Neural cell (in vitro differentiated cells): ENCODE measurements around the gene TBC1D5. TPM values are rescaled to one million over a fixed set of nuclear protein-coding genes. Genes with fewer than 3 reads are reported as not detected.

Source experiments
- H2AFZ ChIP-seq: fragments of 200-600, 300-800 bp; sonication (generic), shearing (Covaris generic); 2 replicates; pipeline ENCODE4 v1.6.0; 2014; ENCODE audit warnings: low read depth, mild to moderate bottlenecking, antibody characterized with exemption, low read length, moderate library complexity
- H3F3A ChIP-seq: fragments of 200-600 bp; shearing (Covaris generic); 2 replicates; pipeline ENCODE4 v1.6.1; 2016; ENCODE audit warnings: mild to moderate bottlenecking, moderate library complexity, mixed read lengths, antibody characterized with exemption, low read length; ENCODE audit not compliant: insufficient read depth, poor library complexity, severe bottlenecking
- H3K27ac ChIP-seq: fragments of 200-600, 300-800 bp; sonication (generic), shearing (Covaris generic); 2 replicates; pipeline ENCODE4 v1.5.1; 2014; ENCODE audit warnings: mild to moderate bottlenecking, low read length, moderate library complexity
- H3K27me3 ChIP-seq: fragments of 300-800, 200-600 bp; sonication (generic), shearing (Covaris generic); 2 replicates; pipeline ENCODE4 v1.6.0; 2014; ENCODE audit warnings: mild to moderate bottlenecking, low read depth, low read length, moderate library complexity; ENCODE audit not compliant: insufficient read depth
- H3K36me3 ChIP-seq: fragments of 300-800, 200-600 bp; sonication (generic), shearing (Covaris generic); 2 replicates; pipeline ENCODE4 v1.5.1; 2014; ENCODE audit warnings: mild to moderate bottlenecking, antibody characterized with exemption, low read length, moderate library complexity; ENCODE audit not compliant: insufficient read depth
- H3K4me2 ChIP-seq: fragments of 300-800, 200-600 bp; sonication (generic), shearing (Covaris generic); 2 replicates; pipeline ENCODE4 v1.6.0; 2014; ENCODE audit warnings: mild to moderate bottlenecking, low read length
- H3K4me3 ChIP-seq: fragments of 300-800, 200-600 bp; sonication (generic), shearing (Covaris generic); 2 replicates; pipeline ENCODE4 v1.5.1; 2014; ENCODE audit warnings: mild to moderate bottlenecking, low read length, moderate library complexity
- H3K79me2 ChIP-seq: fragments of 200-600 bp; shearing (Covaris generic); replicated peaks from 2 replicates; pipeline ENCODE4 v1.6.0; 2014; ENCODE audit warnings: mild to moderate bottlenecking, low read length, moderate library complexity; ENCODE audit not compliant: insufficient read depth
- H3K9ac ChIP-seq: fragments of 300-800, 200-600 bp; sonication (generic), shearing (Covaris generic); 2 replicates; pipeline ENCODE4 v1.6.1; 2016; ENCODE audit warnings: mild to moderate bottlenecking, low read length, mixed read lengths
- H3K9me2 ChIP-seq: fragments of 200-600 bp; shearing (Covaris generic); 2 replicates; pipeline ENCODE4 v1.6.1; 2016; ENCODE audit warnings: mild to moderate bottlenecking, low read length, mixed read lengths; ENCODE audit not compliant: insufficient read depth
- H3K9me3 ChIP-seq: fragments of 200-600, 300-800 bp; sonication (generic), shearing (Covaris generic); 2 replicates; pipeline ENCODE4 v1.6.1; 2016; ENCODE audit warnings: mild to moderate bottlenecking, mixed run types, low read length, moderate library complexity, mixed read lengths
- H4K20me1 ChIP-seq: fragments of 200-600 bp; shearing (Covaris generic); 2 replicates; pipeline ENCODE4 v1.6.1; 2016; ENCODE audit warnings: mild to moderate bottlenecking, mixed run types; ENCODE audit not compliant: insufficient read depth
- EP300 ChIP-seq: fragments of 450-650 bp; conservative IDR thresholded peaks from 2 replicates; pipeline ENCODE4 v1.6.1; 2014; ENCODE audit warnings: antibody characterized with exemption, mild to moderate bottlenecking, moderate library complexity; ENCODE audit not compliant: poor library complexity, severe bottlenecking
- EZH2 ChIP-seq: fragments of 200-600, 300-800 bp; shearing (Covaris generic), sonication (generic); IDR thresholded peaks from 2 replicates; pipeline ENCODE4 v1.6.1; 2014; ENCODE audit warnings: antibody characterized with exemption, low read length, borderline replicate concordance, mild to moderate bottlenecking; ENCODE audit not compliant: insufficient read depth, poor library complexity, severe bottlenecking
- MXI1 ChIP-seq: fragments of 450-650 bp; conservative IDR thresholded peaks from 2 replicates; pipeline ENCODE4 v1.6.1; 2014; ENCODE audit warnings: antibody characterized with exemption, mild to moderate bottlenecking; ENCODE audit not compliant: poor library complexity, severe bottlenecking
- POLR2AphosphoS5 ChIP-seq: IDR thresholded peaks from 2 replicates; pipeline ENCODE4 v1.6.1; 2012
- RAD21 ChIP-seq: fragments of 450-650 bp; conservative IDR thresholded peaks from 2 replicates; pipeline ENCODE4 v1.6.1; 2014; ENCODE audit warnings: antibody characterized with exemption, mild to moderate bottlenecking, moderate library complexity
- SMC3 ChIP-seq: fragments of 450-650 bp; conservative IDR thresholded peaks from 2 replicates; pipeline ENCODE4 v1.6.1; 2014; ENCODE audit warnings: antibody characterized with exemption, mild to moderate bottlenecking, moderate library complexity; ENCODE audit not compliant: poor library complexity
- TAF1 ChIP-seq: IDR thresholded peaks from 2 replicates; pipeline ENCODE4 v1.6.1; 2012; ENCODE audit warnings: low read depth
- polyA plus RNA-seq: library from polyadenylated mRNA; depleted of rRNA; stranded (reverse); fragments of >200 nt; gene quantifications from 2 replicates; pipeline ENCODE4 v1.2.3, GENCODE V29; 2014
- TF ChIP-seq, protein P1 (sequence below): IDR thresholded peaks from 2 replicates; pipeline ENCODE4 v1.6.1; 2012; ENCODE audit warnings: borderline replicate concordance
- TF ChIP-seq, protein P2 (sequence below): fragments of 450-650 bp; IDR thresholded peaks from 2 replicates; pipeline ENCODE4 v1.5.1; 2014; ENCODE audit warnings: antibody characterized with exemption, mild to moderate bottlenecking, moderate library complexity; ENCODE audit not compliant: poor library complexity, severe bottlenecking

TBC1D5 gene
- polyA plus RNA-seq, 1 donor from 2014 or later = 28.3 TPM

DNA sequence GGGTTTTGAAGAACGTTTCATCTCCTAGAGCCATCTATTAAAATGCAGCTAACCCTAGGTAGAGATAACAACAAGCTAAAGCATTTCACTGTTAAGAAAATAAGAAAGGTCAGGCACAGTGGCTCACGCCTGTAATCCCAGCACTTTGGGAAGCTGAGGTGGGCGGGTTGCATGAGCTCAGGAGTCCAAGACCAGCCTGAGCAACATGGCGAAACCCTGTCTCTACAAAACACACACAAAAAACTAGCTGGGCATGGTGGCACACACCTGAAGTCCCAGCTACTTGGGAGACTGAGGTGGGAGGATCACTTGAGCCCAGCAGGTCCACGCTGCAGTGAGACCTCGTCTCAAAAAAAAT, 5.4 kb upstream of the TBC1D5 start:
- Histone ChIP-seq H3K27me3 (no peaks in the 10 kb centered on the region), H2AFZ (no peak overlapping the region), H3K9ac (no peak overlapping the region), H3K4me3 (no peak overlapping the region), H3K27ac (no peak overlapping the region), H3K36me3 (no peaks in the 10 kb centered on the region), H3K9me3 (no peaks in the 10 kb centered on the region), H3K9me2 (no peaks in the 10 kb centered on the region), H3F3A (peaks cover 6% of the 10 kb centered on the region), H4K20me1 (no peaks in the 10 kb centered on the region), H3K4me2 (no peak overlapping the region), H3K79me2 (no peaks in the 10 kb centered on the region)
- TF ChIP-seq, protein P1, sequence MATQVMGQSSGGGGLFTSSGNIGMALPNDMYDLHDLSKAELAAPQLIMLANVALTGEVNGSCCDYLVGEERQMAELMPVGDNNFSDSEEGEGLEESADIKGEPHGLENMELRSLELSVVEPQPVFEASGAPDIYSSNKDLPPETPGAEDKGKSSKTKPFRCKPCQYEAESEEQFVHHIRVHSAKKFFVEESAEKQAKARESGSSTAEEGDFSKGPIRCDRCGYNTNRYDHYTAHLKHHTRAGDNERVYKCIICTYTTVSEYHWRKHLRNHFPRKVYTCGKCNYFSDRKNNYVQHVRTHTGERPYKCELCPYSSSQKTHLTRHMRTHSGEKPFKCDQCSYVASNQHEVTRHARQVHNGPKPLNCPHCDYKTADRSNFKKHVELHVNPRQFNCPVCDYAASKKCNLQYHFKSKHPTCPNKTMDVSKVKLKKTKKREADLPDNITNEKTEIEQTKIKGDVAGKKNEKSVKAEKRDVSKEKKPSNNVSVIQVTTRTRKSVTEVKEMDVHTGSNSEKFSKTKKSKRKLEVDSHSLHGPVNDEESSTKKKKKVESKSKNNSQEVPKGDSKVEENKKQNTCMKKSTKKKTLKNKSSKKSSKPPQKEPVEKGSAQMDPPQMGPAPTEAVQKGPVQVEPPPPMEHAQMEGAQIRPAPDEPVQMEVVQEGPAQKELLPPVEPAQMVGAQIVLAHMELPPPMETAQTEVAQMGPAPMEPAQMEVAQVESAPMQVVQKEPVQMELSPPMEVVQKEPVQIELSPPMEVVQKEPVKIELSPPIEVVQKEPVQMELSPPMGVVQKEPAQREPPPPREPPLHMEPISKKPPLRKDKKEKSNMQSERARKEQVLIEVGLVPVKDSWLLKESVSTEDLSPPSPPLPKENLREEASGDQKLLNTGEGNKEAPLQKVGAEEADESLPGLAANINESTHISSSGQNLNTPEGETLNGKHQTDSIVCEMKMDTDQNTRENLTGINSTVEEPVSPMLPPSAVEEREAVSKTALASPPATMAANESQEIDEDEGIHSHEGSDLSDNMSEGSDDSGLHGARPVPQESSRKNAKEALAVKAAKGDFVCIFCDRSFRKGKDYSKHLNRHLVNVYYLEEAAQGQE = no peak
- TF ChIP-seq EZH2 (no peak), SMC3 (no peak), MXI1 (no peak), RAD21 (no peak), TAF1 (no peak), POLR2AphosphoS5 (no peak)
- TF ChIP-seq, protein P2, sequence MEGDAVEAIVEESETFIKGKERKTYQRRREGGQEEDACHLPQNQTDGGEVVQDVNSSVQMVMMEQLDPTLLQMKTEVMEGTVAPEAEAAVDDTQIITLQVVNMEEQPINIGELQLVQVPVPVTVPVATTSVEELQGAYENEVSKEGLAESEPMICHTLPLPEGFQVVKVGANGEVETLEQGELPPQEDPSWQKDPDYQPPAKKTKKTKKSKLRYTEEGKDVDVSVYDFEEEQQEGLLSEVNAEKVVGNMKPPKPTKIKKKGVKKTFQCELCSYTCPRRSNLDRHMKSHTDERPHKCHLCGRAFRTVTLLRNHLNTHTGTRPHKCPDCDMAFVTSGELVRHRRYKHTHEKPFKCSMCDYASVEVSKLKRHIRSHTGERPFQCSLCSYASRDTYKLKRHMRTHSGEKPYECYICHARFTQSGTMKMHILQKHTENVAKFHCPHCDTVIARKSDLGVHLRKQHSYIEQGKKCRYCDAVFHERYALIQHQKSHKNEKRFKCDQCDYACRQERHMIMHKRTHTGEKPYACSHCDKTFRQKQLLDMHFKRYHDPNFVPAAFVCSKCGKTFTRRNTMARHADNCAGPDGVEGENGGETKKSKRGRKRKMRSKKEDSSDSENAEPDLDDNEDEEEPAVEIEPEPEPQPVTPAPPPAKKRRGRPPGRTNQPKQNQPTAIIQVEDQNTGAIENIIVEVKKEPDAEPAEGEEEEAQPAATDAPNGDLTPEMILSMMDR = no peak

DNA sequence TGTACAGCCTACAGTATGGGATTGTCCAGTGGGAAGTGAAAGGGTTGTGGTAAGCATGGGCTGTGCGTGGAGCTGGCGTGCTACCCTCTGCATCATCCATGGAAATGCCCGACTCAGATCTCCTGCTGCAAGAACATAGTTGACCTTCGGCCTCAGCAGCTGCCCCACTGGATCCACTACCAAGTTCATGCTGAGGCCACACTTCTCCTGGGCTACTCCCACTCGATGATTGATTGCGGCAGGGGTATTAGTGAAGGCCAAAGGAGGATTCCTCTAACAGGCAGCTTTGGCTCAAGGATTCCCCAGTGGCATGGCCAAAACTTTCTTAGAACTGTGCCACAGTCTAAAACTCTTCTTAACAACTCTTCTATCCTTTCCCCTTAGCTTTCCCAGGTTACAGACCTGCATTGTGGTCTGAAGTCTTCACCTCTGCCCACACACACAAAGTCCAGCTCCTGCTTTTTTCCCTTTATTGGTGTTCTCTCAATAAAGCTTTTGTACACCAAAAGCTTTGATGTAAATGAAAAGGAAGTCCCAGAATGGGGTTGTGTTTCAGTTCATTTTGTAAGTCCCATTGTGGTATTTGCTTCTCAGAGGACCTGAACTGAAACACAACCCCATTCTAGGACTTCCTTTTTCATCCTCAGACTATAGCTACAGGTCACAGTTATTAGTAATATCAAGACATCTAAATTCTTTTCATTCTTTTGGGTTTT, 4.9 kb upstream of the TBC1D5 start:
- Histone ChIP-seq H3K27me3 (no peaks in the 10 kb centered on the region), H3K4me2 (no peak overlapping the region), H2AFZ (no peak overlapping the region), H3K36me3 (no peaks in the 10 kb centered on the region), H3K9me2 (no peaks in the 10 kb centered on the region), H3K27ac (no peak overlapping the region), H3K4me3 (no peak overlapping the region), H4K20me1 (no peaks in the 10 kb centered on the region), H3K9me3 (no peaks in the 10 kb centered on the region), H3F3A (peaks cover 6% of the 10 kb centered on the region), H3K79me2 (no peaks in the 10 kb centered on the region), H3K9ac (no peak overlapping the region)
- no peak for TF ChIP-seq POLR2AphosphoS5
- TF ChIP-seq EP300 = no peak
- no peak for TF ChIP-seq RAD21
- no peak for TF ChIP-seq MXI1
- TF ChIP-seq, protein P1 = no peak
